GM10847 (cell line): ENCODE data around the gene FBXL19.

Experiments
- POLR2A ChIP-seq: IDR thresholded peaks from 2 replicates; pipeline ENCODE4 v1.6.1; 2011; ENCODE audit not compliant: insufficient read length; ENCODE audit errors: extremely low read depth

Gene FBXL19

GRCh38 chr16:30982548-30983288, 59.3 kb downstream of the FBXL19 start:
- TF ChIP-seq POLR2A: no peak

DNA sequence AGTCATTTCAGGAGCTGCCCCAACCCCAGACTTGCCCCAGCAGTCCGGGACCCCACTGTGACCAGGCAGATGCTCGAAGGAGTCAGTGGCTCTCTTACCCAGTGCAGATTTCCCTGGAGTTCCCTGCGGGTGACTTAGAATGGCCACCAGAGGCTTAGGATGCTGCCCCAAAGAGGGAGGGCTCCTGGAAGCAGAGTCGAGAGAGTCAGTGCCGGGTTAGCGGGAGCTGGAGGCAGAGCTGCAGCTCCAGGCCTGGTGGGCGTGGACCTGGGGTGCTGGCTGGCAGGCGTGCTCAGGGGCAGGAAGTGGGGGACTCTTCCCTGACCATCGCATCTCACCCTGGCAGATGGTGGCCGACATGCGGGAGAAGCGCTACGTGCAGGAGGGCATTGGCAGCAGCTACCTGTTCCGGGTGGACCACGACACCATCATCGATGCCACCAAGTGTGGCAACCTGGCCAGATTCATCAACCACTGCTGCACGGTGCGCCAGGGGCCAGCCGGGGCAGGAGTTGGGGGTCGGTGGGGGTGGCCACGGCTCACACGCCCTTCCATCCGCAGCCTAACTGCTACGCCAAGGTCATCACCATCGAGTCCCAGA, 60.0 kb downstream of the FBXL19 start:
- no peak for TF ChIP-seq POLR2A

- TF ChIP-seq POLR2A: no peak
Observed at GRCh38 chr16:30983898-30984610, 60.7 kb downstream of the FBXL19 start.

DNA sequence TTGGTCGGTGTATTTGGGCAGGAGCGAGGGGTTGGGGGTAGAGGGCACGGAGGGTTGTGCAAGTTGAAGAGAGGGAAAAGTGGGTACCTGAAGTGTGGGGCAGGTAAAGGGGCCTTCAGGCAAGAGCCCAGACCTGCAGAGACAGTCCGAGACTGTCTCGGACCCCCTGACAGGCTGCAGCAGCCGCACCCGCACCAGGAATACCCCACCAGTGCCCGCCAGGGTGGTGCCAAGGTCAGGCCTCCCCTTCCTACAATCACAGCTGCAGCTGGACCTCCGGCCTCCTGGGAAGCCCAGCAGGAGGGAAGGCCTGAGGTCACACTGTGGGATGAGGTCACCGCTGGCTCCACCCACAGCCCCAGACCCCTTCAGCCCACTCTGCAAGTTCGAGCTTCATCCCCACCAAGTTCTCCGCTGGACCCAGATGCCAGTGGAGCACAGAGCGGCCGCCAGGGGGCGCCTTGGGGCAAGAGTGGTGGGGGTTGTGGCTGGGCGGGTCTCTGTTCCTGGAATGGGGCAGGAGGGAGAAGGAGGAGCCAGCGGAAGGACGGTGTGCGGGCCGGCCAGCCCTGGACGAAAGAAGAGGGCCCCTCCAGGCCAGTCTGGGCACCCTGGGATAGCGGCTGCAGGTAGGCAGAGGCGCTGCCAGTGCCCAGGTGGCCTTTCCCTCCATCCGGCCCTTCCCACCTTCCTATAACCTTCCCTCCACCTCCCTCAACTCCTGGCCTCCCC, 61.5 kb downstream of the FBXL19 start, which contains the start of gene HSD3B7:
TSS of gene HSD3B7 (plus strand) at position 539 of the 732 bp plus-strand sequence. CDS start 452 bp downstream, outside the sequence.
- no peak for TF ChIP-seq POLR2A

- no peak for TF ChIP-seq POLR2A
Observed at GRCh38 chr16:30985401-30986128, 62.2 kb downstream of the FBXL19 start.

- TF ChIP-seq POLR2A: no peak
Observed at GRCh38 chr16:30986129-30986991, 63.0 kb downstream of the FBXL19 start.

- no peak for TF ChIP-seq POLR2A
Observed at GRCh38 chr16:30987581-30988190, 64.3 kb downstream of the FBXL19 start.

DNA sequence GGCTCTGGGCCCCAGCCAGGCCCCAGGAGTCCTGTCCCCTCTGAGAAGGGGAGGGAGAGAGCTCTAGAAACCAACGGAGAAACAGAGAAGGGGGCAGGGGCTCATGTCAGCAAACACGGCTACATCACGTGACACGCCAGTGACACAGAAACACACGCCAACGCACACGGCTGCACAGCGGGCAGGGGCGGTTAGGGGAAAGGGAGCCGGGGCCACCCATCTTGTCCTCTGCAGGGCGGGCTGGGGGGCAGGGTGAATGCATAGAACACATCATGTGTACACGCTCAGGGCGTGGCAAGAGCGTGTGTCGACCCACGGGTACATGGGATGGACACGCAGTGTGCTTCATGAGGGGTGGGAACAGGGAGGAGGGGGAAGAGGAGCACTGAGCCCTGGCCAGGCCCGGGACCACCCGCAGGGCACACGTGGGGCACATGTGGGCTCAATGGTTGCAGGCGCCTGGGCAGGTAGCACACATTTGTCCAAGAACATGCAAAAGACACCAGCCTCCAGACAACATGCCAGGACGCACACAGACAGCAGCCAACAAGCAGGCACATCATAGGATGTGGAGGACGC, 66.2 kb downstream of the FBXL19 start:
- no peak for TF ChIP-seq POLR2A

DNA sequence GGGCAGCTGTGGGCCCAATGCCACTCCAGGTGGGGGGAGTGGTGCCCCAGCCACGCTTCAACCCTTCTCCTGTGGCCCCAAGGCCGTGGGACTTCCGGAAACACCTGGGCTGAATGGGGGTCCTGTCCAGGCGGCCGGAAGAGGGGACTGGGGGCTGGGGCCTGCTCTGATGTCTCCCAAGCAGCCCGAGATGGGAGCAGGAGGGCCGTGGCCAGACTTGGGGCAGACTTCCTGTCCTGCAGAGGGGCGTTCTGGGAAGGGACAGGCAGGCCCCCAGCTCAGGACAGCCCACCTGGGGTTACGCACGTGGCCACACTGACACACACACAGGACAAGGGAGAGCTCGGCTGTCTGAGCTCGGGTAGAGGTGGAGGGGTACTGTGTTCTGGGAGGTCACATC, 66.7 kb downstream of the FBXL19 start:
- no peak for TF ChIP-seq POLR2A

- TF ChIP-seq POLR2A: no peak
Observed at GRCh38 chr16:30991052-30991451, 67.7 kb downstream of the FBXL19 start.

DNA sequence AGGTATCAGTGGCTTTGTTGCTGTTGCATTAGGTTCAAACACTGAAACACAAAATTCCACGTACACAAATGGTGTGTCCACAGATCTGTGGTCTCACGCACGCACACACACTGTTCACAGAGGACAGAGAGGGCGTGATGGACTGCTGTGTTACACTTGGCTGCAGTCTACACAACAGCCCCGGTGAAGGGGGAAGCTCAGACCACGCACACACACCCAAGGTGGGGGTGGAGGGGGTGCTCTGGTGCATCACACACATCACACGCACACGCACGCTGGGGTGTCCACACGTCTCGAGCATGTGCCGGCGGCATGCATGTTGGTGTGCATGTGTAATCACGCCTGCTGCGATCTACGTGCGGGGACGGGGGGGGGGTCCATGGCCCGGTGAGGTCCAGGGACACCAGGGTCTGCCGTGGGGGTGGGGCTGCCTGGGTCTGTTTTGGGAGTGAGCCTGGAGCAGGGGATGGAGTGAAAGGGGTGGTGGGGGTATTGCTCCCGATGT, 69.0 kb downstream of the FBXL19 start:
- TF ChIP-seq POLR2A: no peak

DNA sequence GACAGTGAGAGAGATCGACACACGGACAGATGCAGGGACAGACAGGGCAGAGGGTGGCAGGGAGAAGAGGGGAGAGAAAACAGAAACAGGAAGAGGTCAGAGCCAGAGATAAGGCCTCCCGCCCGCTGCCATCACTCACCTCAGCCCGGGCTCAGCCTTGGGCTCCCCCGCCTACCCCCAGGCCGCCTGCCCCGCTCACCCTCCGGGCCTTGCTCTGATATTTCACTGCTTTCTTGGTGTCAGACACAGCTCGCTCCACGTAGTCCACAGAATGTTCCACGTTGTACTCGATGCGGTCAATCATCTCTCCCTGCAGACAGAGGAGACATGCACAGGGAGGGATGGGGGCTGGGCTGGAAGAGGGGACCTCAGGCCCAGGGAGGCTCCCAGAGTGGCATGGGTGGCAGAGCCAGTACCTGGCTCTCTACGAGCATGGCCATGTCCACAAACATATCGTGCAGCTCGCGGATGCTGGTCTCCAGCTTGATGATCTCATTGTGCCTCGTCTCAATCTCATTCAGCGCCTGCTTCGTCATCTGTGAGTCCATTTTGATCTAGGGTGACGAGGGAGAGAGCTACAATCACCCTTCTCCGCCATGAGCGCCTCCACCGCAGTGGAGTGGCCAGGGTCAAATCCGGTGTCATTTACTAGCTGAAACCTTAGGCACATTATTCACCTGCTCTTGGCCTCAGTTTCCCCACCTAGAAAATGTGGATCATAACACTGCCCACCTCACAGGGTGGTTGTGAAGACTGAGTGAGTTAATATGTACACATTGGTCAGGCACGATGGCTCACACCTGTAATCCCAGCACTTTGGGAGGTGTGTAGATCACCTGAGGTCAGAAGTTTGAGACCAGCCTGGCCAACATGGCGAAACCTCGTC, 69.8 kb downstream of the FBXL19 start:
- TF ChIP-seq POLR2A: no peak
